Sigmoid colon (tissue), 3 donors: ENCODE results near the gene PRDM16.

ENCODE experiments used
- POLR2A ChIP-seq, 2 donors: fragments of 450-650 bp; IDR thresholded peaks; one replicate each; pipeline ENCODE4 v1.6.1; 2016; ENCODE audit warnings: antibody characterized with exemption in 2 of 2, mild to moderate bottlenecking in 2 of 2, moderate library complexity in 2 of 2
- TF ChIP-seq, protein P1 (sequence below), 4 experiments: fragments of 450-650 bp in 3 of 4; fragments of 200-600 bp in 1 of 4; IDR thresholded peaks; one replicate each; pipeline ENCODE4 v1.5.1; 2016 to 2019; ENCODE audit warnings: antibody characterized with exemption in 4 of 4, mild to moderate bottlenecking in 3 of 4, moderate library complexity in 2 of 4

DNA sequence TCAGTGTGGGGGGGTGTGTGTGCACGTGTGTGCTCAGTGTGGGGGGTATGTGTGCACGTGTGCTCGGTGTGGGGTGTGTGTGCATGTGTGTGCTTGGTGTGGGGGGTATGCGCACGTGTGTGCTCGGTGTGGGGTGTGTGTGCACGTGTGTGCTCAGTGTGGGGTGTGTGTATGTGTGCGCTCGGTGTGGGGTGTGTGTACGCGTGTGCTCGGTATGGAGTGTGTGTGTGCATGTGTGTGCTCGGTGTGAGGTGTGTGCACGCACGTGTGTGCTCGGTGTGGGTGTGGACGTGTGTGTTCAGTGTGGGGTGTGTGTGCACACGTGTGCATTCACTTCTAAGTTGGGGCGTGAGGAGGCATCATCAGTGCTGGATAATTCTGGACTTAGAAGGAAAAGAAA is 77.9 kb downstream of the PRDM16 start:
- TF ChIP-seq, protein P1, sequence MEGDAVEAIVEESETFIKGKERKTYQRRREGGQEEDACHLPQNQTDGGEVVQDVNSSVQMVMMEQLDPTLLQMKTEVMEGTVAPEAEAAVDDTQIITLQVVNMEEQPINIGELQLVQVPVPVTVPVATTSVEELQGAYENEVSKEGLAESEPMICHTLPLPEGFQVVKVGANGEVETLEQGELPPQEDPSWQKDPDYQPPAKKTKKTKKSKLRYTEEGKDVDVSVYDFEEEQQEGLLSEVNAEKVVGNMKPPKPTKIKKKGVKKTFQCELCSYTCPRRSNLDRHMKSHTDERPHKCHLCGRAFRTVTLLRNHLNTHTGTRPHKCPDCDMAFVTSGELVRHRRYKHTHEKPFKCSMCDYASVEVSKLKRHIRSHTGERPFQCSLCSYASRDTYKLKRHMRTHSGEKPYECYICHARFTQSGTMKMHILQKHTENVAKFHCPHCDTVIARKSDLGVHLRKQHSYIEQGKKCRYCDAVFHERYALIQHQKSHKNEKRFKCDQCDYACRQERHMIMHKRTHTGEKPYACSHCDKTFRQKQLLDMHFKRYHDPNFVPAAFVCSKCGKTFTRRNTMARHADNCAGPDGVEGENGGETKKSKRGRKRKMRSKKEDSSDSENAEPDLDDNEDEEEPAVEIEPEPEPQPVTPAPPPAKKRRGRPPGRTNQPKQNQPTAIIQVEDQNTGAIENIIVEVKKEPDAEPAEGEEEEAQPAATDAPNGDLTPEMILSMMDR (IDR thresholded peaks at IDR 0.05), result no peak
- no peak for TF ChIP-seq POLR2A (IDR thresholded peaks at IDR 0.05)
